Sigmoid colon (tissue), 4 donors: Measurements from ENCODE around the gene REN.

Source experiments
- POLR2AphosphoS5 ChIP-seq, 4 donors: sonication (generic); formaldehyde crosslinking; IDR thresholded peaks; one replicate each; pipeline ENCODE4 v1.6.1; 2017; ENCODE audit warnings: antibody characterized with exemption in 4 of 4
- TF ChIP-seq, protein P1 (sequence below), 4 experiments: fragments of 450-650 bp in 3 of 4; fragments of 200-600 bp in 1 of 4; IDR thresholded peaks; one replicate each; pipeline ENCODE4 v1.5.1; 2016 to 2019; ENCODE audit warnings: antibody characterized with exemption in 4 of 4, mild to moderate bottlenecking in 3 of 4, moderate library complexity in 2 of 4

DNA sequence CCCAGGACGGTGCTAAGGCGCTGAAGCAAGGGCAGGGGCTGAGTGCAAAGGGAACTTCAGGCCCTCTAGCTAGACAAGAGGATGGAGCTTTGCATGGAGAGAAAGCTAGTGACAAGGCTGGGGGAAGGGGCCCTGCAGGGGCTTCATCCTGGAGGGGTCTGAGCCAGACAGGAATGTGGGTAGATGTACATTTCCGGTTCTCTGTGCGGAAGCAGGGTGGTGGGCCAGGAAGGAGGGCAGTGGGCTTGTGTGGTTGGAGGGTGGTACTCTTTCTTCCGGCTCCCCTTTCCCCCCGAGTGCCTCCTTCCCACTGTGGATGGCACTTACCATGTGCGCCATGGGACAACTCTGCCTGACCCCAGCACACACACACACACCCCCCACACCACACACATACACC lies 28.6 kb upstream of the REN start:
- TF ChIP-seq, protein P1, sequence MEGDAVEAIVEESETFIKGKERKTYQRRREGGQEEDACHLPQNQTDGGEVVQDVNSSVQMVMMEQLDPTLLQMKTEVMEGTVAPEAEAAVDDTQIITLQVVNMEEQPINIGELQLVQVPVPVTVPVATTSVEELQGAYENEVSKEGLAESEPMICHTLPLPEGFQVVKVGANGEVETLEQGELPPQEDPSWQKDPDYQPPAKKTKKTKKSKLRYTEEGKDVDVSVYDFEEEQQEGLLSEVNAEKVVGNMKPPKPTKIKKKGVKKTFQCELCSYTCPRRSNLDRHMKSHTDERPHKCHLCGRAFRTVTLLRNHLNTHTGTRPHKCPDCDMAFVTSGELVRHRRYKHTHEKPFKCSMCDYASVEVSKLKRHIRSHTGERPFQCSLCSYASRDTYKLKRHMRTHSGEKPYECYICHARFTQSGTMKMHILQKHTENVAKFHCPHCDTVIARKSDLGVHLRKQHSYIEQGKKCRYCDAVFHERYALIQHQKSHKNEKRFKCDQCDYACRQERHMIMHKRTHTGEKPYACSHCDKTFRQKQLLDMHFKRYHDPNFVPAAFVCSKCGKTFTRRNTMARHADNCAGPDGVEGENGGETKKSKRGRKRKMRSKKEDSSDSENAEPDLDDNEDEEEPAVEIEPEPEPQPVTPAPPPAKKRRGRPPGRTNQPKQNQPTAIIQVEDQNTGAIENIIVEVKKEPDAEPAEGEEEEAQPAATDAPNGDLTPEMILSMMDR (IDR thresholded peaks at IDR 0.05): no peak
- no peak for TF ChIP-seq POLR2AphosphoS5 (IDR thresholded peaks at IDR 0.05)
